COLO668 (cell line): ENCODE data around the gene NDUFA5.
"Not testable (repeated sequence)": the region's sequence is repeated elsewhere in the genome, so short reads cannot be mapped to it uniquely, and the experiment has no call there.

Experiments used
- DNase-seq: peaks from one replicate; lab custom pipeline; 2025; ENCODE audit not compliant: unreplicated experiment; lab: John Stamatoyannopoulos, UW

NDUFA5 gene

GRCh38 chr7:123558289-123558874 is 764 bp upstream of the NDUFA5 start:
- DNase-seq, result no peak

DNA sequence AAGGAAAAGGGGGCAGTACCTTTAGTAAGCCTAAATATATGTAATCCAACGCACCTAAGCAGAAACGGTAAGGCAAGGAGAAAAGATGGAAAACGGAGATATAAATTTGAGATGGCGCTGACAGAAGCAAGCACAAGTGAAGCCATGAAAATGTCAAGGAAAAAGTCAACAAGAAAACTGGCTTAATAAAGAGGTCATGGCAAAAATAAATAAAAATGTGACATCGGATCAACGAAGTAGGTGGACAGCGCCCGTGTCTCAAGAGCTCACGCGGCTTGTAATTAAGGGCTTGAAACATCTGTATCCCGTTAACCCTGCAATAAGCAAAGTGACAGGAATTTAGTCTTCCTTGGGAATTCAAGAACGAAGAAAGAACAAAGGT is 611 bp downstream of the NDUFA5 start:
- DNase-seq, result no peak

DNA sequence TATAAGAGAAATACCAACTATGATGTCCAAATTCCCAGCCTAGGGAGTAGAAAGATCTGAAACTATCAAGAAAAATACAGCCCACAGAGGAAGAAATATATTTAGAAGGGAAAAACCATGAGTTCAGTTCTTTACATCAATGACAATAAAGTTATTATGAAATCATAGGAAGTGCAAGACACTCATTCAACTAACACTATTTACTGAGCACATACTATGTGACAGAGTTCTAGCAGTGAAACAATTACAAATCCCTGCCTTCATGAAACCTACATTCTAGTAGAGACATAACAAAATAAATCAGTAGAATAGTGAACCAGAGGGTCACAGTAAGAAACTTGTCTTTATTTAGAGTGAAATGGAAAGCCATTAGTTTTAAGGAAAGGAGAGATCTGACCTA is 2.1 kb downstream of the NDUFA5 start:
- no peak for DNase-seq

DNA sequence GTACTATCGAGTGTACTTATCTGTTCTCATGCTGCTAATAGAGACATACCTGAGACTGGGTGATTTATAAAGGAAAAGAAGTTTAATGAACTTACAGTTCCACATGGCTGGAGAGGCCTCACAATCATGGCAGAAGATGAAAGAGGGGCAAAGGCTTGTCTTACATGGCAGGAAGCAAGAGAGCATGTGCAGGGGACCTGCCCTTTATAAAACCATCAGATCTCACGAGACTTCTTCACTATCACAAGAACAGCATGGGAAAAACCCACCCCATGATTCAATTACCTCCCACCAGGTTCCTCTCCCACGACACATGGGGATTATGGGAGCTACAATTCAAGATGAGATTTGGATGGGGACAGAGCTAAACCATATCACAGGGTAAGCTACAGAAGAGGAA is 4.5 kb downstream of the NDUFA5 start:
- no peak for DNase-seq

- DNase-seq, result no peak
Observed at GRCh38 chr7:123552641-123553040, 5.0 kb downstream of the NDUFA5 start.

DNA sequence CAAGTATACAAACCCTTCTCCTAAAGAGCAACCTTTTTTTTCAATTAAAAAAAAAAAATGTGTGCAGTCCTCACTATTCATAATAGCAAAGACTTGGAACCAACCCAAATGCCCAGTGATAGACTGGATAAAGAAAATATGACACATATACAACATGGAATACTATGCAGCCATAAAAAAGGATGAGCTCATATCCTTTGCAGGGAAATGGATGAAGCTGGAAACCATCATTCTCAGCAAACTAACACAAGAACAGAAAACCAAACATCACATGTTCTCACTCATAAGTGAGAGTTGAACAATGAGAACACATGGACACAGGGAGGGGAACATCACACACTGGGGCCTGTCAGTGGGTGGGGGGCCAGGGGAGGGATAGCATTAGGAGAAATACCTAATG is 5.5 kb downstream of the NDUFA5 start:
- DNase-seq, result not testable (repeated sequence)

DNA sequence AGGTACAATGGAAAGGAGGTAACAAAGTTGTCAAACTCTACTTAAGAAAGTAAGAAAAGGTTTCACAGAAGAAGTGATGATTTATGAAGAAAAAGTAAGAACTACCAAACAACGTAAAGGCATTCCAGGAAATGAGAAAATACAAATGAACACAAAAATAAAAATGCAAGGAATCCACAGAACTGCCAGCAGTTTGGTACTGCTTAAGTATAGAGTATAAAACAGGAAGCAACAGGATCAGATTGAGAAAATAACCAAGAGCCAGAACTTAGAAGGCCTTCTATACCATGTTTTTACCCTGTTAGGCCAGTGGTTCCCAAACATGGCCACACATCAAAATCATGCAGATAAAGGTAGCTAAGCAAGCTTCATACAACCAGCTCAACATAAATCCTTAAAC is 9.2 kb downstream of the NDUFA5 start:
- no peak for DNase-seq

DNA sequence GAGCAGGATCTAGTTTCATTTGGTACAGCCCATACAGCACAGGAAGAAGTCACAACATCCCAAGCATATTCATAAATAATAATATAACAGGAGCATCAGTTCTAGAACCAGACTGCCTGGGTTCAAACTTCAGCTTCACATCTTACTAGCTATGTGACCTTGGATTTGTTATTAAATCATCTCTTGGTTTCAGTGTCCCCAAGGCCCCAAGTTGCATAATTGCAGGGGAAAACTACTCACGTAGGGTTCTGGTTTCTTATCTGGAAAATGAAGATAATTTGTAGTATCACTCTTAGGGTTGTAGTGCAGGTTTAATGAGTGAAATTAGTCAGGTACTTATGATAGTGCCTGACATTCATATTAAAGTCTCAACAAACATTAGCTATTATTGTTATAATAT is 17.7 kb downstream of the NDUFA5 start:
- DNase-seq, result no peak

DNA sequence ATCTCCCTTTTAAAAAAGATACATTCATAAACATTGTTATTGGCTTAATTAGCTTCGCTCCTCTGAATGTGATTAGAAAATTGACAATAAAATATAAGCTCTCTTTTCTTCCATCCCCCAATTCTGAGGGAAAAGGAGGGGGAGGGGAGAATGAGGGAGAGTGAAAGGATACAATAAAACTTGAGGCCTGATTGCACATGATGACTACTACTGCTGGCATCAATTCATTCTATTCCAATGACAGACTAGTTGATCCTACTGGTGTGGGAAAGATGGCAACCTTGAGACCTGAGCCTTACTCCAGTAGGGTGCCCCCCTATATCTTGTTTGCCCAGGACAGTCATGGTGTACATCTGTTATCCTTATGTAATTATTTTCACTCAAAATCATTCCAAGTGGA is 18.7 kb downstream of the NDUFA5 start:
- no peak for DNase-seq

- DNase-seq, result no peak
Observed at GRCh38 chr7:123538189-123538714, 19.4 kb downstream of the NDUFA5 start.

DNA sequence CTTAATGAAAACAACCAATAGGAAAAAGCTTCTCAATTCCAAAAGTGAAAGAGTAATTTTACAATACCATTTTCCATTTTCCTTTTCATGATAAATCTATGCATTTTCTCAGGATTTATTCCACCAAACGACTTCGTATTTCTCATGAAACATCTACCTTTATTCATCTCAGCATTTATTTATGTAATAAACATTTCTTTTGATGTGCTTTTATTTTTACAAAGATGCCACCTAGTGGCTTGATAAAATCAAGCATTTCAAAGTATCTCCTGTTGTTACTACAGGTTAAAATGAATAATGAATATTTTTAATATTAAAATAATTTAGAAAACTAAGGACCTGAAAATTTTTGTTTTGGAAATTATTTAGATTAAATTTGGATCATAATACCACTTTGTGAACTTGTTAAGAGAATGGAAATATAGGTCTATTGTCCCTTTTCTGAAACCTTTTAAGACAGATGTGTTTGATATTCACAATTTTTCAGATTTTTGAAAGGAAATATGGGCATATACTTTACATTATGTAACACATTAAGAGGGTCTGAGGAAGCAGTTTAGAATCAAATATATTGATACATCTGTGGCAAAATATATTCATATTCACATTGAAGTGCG is 20.5 kb downstream of the NDUFA5 start:
- no peak for DNase-seq

DNA sequence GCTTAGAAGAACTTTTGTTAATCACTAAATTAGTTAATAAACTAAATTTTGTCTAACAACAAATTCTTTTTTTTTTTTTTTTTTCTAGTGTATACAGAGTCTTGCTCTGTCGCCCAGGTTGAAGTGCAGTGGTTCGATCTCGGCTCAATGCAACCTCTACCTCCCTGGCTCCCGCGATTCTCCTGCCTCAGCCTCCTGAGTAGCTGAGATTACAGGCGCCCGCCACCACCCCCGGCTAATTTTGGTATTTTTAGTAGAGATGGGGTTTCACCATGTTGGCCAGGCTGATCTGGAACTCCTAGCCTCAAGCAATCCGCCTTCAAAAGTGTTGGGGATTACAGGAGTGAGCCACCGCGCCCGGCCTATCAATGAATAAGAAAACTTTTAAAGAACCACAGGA is 22.1 kb downstream of the NDUFA5 start:
- DNase-seq, result no peak

GRCh38 chr7:123534383-123535260 is 23.0 kb downstream of the NDUFA5 start, which contains the start of gene IQUB:
Gene IQUB, minus strand, starts transcription at chr7:123534595. Its CDS starts 22,255 bp downstream, at chr7:123512340.
- DNase-seq, result peak; percentile 97

DNA sequence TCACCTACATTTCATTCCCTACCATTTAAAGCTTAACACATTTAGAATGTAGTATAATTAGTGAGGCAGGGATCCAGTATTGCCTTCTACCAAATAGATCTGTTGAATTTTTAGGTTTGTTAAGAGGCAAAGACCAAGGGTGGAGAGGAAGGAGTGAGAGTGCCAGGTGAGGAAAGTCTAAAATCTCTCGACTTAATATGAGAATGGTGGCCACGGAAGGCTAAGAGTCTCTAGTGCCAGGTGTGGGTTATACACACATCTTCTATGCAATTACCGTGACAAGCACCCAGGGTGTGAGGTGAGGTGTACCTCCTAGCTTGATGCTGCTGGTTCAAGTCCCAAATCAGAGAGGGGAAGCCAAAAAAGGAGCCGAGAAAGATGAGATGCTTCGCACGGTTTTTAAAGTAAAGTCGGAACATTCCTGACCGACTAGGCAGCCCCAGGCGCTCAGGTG is 23.7 kb downstream of the NDUFA5 start:
- no peak for DNase-seq

DNA sequence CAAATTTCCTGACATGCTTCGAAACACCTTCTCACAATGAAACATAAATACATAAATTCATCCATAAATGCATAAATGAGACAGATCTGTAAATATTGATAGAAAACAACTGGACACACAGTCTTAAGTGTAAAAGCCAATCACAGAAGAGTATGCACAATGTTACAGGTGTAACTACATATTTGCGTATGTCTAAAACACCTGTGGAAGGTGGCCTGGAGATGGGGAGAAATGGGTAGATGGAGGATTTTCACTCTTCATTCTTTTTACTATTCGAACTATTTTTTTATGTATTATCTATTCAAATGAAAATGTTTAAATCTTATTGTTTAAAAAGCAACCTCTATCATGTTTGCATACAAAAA is 24.1 kb downstream of the NDUFA5 start:
- DNase-seq, result no peak

- DNase-seq, result not testable (repeated sequence)
Observed at GRCh38 chr7:123532788-123533552, 24.6 kb downstream of the NDUFA5 start.

GRCh38 chr7:123532343-123532742 is 25.3 kb downstream of the NDUFA5 start:
- DNase-seq, result not testable (repeated sequence)

- not testable (repeated sequence) for DNase-seq
Observed at GRCh38 chr7:123530035-123530591, 27.5 kb downstream of the NDUFA5 start.

DNA sequence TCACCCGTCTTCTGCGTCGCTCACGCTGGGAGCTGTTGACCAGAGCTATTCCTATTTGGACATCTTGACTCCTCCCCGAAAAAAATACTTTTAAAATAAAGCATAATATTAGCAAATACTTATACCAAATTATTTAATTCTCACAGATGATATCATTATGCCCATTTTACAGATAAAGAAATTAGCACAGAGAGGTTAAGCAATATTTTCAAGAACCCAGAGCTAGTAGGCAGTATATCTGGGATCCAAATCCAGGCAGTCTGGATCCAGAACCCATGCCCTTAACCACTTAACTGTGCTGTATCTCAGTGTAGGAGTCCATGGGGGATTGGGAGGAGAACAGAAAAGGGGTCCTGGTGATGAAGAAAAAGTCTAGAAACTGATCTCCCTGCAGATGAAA is 29.4 kb downstream of the NDUFA5 start:
- DNase-seq, result no peak

DNA sequence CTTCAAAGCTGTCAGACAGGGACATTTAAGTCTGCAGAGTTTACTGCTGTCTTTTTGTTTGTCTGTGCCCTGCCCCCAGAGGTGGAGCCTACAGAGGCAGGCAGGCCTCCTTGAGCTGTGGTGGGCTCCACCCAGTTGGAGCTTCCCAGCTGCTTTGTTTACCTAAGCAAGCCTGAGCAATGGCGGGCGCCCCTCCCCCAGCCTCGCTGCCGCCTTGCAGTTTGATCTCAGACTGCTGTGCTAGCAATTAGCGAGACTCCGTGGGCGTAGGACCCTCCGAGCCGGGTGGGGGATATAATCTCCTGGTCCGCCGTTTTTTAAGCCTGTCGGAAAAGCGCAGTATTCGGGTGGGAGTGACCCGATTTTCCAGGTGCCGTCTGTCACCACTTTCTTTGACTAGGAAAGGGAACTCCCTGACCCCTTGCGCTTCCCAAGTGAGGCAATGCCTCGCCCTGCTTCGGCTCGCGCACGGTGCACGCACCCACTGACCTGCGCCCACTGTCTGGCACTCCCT is 29.8 kb downstream of the NDUFA5 start:
- not testable (repeated sequence) for DNase-seq
